HepG2 (cell line): ENCODE data around the gene TUBB. TPM values are rescaled to one million over a fixed set of nuclear protein-coding genes. Genes with fewer than 3 reads are reported as not detected.

Source experiments
- AKAP8 ChIP-seq: sonication (generic); formaldehyde crosslinking; IDR thresholded peaks from 2 replicates; pipeline ENCODE4 v1.5.1; 2020; ENCODE audit warnings: mild to moderate bottlenecking, missing genetic modification reagents
- BRD4 ChIP-seq: sonication (generic); formaldehyde crosslinking; IDR thresholded peaks from 2 replicates; pipeline ENCODE4 v1.4.0; 2020; ENCODE audit warnings: missing genetic modification reagents
- CCAR2 ChIP-seq: fragments of 200-400 bp; formaldehyde crosslinking; optimal IDR thresholded peaks from 2 replicates; pipeline ENCODE3; 2018; ENCODE audit warnings: low read depth, mild to moderate bottlenecking, low read length, moderate library complexity
- DNMT1 ChIP-seq: sonication (generic); formaldehyde crosslinking; IDR thresholded peaks from 2 replicates; pipeline ENCODE4 v1.5.1; 2020; ENCODE audit warnings: mild to moderate bottlenecking, missing genetic modification reagents
- ISX ChIP-seq: sonication (generic); formaldehyde crosslinking; conservative IDR thresholded peaks from 2 replicates; pipeline ENCODE4 v1.5.0; 2020; ENCODE audit warnings: missing genetic modification reagents
- JARID2 ChIP-seq: sonication (generic); formaldehyde crosslinking; IDR thresholded peaks from 2 replicates; pipeline ENCODE4 v1.8.1; 2023; ENCODE audit warnings: missing genetic modification reagents, inconsistent platforms; ENCODE audit not compliant: insufficient replicate concordance
- MAFG ChIP-seq: sonication (generic); formaldehyde crosslinking; IDR thresholded peaks from 2 replicates; pipeline ENCODE4 v1.5.1; 2020; ENCODE audit warnings: mild to moderate bottlenecking, missing genetic modification reagents
- NRL ChIP-seq: sonication (generic); formaldehyde crosslinking; IDR thresholded peaks from 2 replicates; pipeline ENCODE4 v1.5.0; 2020; ENCODE audit warnings: missing genetic modification reagents, mild to moderate bottlenecking, moderate library complexity, borderline replicate concordance
- PHB2 ChIP-seq: fragments of 450-650 bp; IDR thresholded peaks from 2 replicates; pipeline ENCODE4 v1.6.1; 2018; ENCODE audit not compliant: partially characterized antibody
- STAG1 ChIP-seq: sonication (generic); formaldehyde crosslinking; IDR thresholded peaks from 2 replicates; pipeline ENCODE4 v1.4.0; 2020; ENCODE audit warnings: missing genetic modification reagents
- ZNF263 ChIP-seq: sonication (generic); formaldehyde crosslinking; IDR thresholded peaks from 2 replicates; pipeline ENCODE4 v1.4.0; 2020; ENCODE audit warnings: missing genetic modification reagents
- ZNF572 ChIP-seq: sonication (generic); formaldehyde crosslinking; IDR thresholded peaks from 2 replicates; pipeline ENCODE4 v1.5.1; 2020; ENCODE audit warnings: mild to moderate bottlenecking, missing genetic modification reagents
- ZNF629 ChIP-seq: sonication (generic); formaldehyde crosslinking; conservative IDR thresholded peaks from 2 replicates; pipeline ENCODE4 v1.5.0; 2020; ENCODE audit warnings: missing genetic modification reagents
- ZSCAN22 ChIP-seq: sonication (generic); formaldehyde crosslinking; IDR thresholded peaks from 2 replicates; pipeline ENCODE4 v1.4.0; 2020; ENCODE audit warnings: mild to moderate bottlenecking, missing genetic modification reagents
- polyA plus RNA-seq, 8 experiments: library from polyadenylated mRNA; depleted of rRNA in 3 of 8; stranded (reverse) in 7 of 8; unstranded in 1 of 8; fragments of >200 nt; fragmentation: Illumina TruSeq in 4 of 8; extraction: Trizol in 4 of 8; gene quantifications; 2 replicates each; pipeline versions ENCODE4 v1.2.1 to v1.2.3, GENCODE V29; 2011 to 2016; ENCODE audit warnings: low read depth in 4 of 8, missing spikeins in 1 of 8, mixed read lengths in 1 of 8; ENCODE audit not compliant: insufficient read depth in 1 of 8
- total RNA-seq, 5 experiments: library from RNA; depleted of rRNA; stranded (reverse); fragments of >200 nt; fragmentation: Illumina TruSeq; extraction: Trizol; gene quantifications; 2 replicates each; pipeline ENCODE4 v1.2.3, GENCODE V29; 2016; ENCODE audit warnings: low read depth in 1 of 5
- TF ChIP-seq, protein P1 (sequence below): sonication (generic); formaldehyde crosslinking; IDR thresholded peaks from 2 replicates; pipeline ENCODE4 v1.8.1; 2023; ENCODE audit warnings: mild to moderate bottlenecking, missing genetic modification reagents
- TF ChIP-seq, protein P2 (sequence below): fragments of 450-650 bp; IDR thresholded peaks from 2 replicates; pipeline ENCODE4 v1.6.1; 2016
- TF ChIP-seq, protein P3 (sequence below): sonication (generic); formaldehyde crosslinking; conservative IDR thresholded peaks from 2 replicates; pipeline ENCODE4 v1.4.0; 2020; ENCODE audit warnings: missing genetic modification reagents
- TF ChIP-seq, protein P4 (sequence below): sonication (generic); formaldehyde crosslinking; IDR thresholded peaks from 2 replicates; pipeline ENCODE4 v1.4.0; 2020; ENCODE audit warnings: missing genetic modification reagents
- TF ChIP-seq, protein P5 (sequence below): sonication (generic); formaldehyde crosslinking; conservative IDR thresholded peaks from 2 replicates; pipeline ENCODE4 v1.8.0; 2022; ENCODE audit warnings: missing genetic modification reagents
- TF ChIP-seq, protein P6 (sequence below): sonication (generic); formaldehyde crosslinking; IDR thresholded peaks from 2 replicates; pipeline ENCODE4 v1.5.0; 2020; ENCODE audit warnings: mild to moderate bottlenecking, missing genetic modification reagents

Gene TUBB
- total and polyA plus RNA-seq, 2 of the 13 experiments (the other 11 are each of a cell fraction or from before 2014, with no cell fraction given) = 911 to 1,163 TPM

DNA sequence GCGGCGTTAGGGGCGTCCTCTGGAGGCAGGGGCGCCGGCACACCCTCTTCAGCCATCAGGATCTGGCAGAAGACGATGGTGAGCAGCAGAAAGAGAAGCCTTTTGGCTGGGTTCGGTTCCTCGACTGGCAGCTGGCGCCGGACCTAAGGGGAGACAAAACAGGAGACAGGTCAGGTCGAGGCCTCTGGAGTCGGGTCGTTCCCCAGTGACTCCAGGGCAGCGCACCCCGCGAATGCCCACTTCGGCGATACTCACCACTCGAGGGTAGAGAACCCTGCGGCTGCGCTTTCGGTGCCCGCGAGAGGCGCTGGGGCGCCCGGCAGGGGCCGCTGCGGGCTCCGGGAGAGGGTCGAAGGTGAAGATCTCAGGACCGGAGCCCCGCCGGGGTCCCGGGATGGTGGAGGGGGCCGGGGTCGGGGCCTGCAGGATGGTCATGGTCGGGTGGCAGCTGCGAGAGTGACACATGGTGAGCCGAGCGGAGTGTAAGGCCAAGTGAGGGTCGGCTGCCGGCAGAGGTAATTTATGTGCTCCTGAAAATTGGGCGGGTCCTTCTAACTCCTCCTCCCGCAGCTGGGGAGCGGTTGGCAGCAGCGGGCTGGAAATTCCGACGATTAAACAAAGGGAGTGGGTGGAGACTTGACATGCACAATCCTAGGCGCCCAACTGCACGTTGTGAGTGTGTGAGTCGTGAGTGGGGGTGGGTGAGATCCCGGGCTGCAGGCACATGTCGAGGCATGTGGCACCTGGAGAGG lies 24.1 kb downstream of the TUBB start, which contains the start of gene IER3 (continued):
- TF ChIP-seq, protein P1, sequence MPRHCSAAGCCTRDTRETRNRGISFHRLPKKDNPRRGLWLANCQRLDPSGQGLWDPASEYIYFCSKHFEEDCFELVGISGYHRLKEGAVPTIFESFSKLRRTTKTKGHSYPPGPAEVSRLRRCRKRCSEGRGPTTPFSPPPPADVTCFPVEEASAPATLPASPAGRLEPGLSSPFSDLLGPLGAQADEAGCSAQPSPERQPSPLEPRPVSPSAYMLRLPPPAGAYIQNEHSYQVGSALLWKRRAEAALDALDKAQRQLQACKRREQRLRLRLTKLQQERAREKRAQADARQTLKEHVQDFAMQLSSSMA (CRISPR knock-in tag) = peak; percentile 79; the same call in 1 of the 2 replicates
- 0 out of 2 replicates have a peak, but pooled peaks have one; percentile 20 for TF ChIP-seq AKAP8
- TF ChIP-seq, protein P2, sequence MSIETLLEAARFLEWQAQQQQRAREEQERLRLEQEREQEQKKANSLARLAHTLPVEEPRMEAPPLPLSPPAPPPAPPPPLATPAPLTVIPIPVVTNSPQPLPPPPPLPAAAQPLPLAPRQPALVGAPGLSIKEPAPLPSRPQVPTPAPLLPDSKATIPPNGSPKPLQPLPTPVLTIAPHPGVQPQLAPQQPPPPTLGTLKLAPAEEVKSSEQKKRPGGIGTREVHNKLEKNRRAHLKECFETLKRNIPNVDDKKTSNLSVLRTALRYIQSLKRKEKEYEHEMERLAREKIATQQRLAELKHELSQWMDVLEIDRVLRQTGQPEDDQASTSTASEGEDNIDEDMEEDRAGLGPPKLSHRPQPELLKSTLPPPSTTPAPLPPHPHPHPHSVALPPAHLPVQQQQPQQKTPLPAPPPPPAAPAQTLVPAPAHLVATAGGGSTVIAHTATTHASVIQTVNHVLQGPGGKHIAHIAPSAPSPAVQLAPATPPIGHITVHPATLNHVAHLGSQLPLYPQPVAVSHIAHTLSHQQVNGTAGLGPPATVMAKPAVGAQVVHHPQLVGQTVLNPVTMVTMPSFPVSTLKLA = no peak; the same call in 1 of the 2 replicates
- TF ChIP-seq ZSCAN22 (CRISPR knock-in tag) = no peak
- TF ChIP-seq, protein P3, sequence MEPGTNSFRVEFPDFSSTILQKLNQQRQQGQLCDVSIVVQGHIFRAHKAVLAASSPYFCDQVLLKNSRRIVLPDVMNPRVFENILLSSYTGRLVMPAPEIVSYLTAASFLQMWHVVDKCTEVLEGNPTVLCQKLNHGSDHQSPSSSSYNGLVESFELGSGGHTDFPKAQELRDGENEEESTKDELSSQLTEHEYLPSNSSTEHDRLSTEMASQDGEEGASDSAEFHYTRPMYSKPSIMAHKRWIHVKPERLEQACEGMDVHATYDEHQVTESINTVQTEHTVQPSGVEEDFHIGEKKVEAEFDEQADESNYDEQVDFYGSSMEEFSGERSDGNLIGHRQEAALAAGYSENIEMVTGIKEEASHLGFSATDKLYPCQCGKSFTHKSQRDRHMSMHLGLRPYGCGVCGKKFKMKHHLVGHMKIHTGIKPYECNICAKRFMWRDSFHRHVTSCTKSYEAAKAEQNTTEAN (CRISPR knock-in tag) = peak; percentile 83
- TF ChIP-seq MAFG (CRISPR knock-in tag) = no peak
- no peak for TF ChIP-seq PHB2
- peak; percentile 37 for TF ChIP-seq BRD4 (CRISPR knock-in tag)
- TF ChIP-seq ZNF572 (CRISPR knock-in tag) = no peak
- TF ChIP-seq NRL (CRISPR knock-in tag) = peak; percentile 75; the same call in 1 of the 2 replicates
- peak; percentile 75 for TF ChIP-seq ZNF263
- TF ChIP-seq ZNF629 (CRISPR knock-in tag) = peak; percentile 59
- no peak; the same call in 1 of the 2 replicates for TF ChIP-seq DNMT1
- TF ChIP-seq JARID2 (CRISPR knock-in tag) = peak; percentile 75
- 0 out of 2 replicates have a peak, but pooled peaks have one; percentile 80 for TF ChIP-seq ISX
- TF ChIP-seq, protein P4, sequence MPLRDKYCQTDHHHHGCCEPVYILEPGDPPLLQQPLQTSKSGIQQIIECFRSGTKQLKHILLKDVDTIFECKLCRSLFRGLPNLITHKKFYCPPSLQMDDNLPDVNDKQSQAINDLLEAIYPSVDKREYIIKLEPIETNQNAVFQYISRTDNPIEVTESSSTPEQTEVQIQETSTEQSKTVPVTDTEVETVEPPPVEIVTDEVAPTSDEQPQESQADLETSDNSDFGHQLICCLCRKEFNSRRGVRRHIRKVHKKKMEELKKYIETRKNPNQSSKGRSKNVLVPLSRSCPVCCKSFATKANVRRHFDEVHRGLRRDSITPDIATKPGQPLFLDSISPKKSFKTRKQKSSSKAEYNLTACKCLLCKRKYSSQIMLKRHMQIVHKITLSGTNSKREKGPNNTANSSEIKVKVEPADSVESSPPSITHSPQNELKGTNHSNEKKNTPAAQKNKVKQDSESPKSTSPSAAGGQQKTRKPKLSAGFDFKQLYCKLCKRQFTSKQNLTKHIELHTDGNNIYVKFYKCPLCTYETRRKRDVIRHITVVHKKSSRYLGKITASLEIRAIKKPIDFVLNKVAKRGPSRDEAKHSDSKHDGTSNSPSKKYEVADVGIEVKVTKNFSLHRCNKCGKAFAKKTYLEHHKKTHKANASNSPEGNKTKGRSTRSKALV (CRISPR knock-in tag) = peak; percentile 66
- TF ChIP-seq, protein P5, sequence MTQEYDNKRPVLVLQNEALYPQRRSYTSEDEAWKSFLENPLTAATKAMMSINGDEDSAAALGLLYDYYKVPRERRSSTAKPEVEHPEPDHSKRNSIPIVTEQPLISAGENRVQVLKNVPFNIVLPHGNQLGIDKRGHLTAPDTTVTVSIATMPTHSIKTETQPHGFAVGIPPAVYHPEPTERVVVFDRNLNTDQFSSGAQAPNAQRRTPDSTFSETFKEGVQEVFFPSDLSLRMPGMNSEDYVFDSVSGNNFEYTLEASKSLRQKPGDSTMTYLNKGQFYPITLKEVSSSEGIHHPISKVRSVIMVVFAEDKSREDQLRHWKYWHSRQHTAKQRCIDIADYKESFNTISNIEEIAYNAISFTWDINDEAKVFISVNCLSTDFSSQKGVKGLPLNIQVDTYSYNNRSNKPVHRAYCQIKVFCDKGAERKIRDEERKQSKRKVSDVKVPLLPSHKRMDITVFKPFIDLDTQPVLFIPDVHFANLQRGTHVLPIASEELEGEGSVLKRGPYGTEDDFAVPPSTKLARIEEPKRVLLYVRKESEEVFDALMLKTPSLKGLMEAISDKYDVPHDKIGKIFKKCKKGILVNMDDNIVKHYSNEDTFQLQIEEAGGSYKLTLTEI = no peak
- no peak for TF ChIP-seq CCAR2
- TF ChIP-seq STAG1 (CRISPR knock-in tag) = peak; percentile 45; the same call in 1 of the 2 replicates
- TF ChIP-seq, protein P6, sequence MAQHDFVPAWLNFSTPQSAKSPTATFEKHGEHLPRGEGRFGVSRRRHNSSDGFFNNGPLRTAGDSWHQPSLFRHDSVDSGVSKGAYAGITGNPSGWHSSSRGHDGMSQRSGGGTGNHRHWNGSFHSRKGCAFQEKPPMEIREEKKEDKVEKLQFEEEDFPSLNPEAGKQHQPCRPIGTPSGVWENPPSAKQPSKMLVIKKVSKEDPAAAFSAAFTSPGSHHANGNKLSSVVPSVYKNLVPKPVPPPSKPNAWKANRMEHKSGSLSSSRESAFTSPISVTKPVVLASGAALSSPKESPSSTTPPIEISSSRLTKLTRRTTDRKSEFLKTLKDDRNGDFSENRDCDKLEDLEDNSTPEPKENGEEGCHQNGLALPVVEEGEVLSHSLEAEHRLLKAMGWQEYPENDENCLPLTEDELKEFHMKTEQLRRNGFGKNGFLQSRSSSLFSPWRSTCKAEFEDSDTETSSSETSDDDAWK (CRISPR knock-in tag) = no peak
